Transverse colon (tissue), 4 donors: ENCODE data around the gene SORCS3. TPM values are rescaled to one million over a fixed set of nuclear protein-coding genes. Genes with fewer than 3 reads are reported as not detected.

ENCODE experiments used
- DNase-seq: peaks from one replicate; pipeline ENCODE4 v3.0.0-alpha.2; 2019
- H3K27ac ChIP-seq, 4 donors: fragments of 200-600 bp; sonication (generic); 2 replicates each; pipeline ENCODE4 v1.5.1; 2016 to 2018; ENCODE audit warnings: inconsistent platforms in 4 of 4
- H3K27me3 ChIP-seq: fragments of 200-600 bp; sonication (generic); 2 replicates; pipeline ENCODE4 v1.5.1; 2017; ENCODE audit warnings: inconsistent platforms
- H3K36me3 ChIP-seq, 4 donors: fragments of 200-600 bp; sonication (generic); 2 replicates each; pipeline ENCODE4 v1.5.1; 2017 to 2019; ENCODE audit warnings: inconsistent platforms in 4 of 4
- H3K4me1 ChIP-seq, 4 donors: fragments of 200-600 bp; sonication (generic); 2 replicates each; pipeline ENCODE4 v1.5.1; 2017 to 2020; ENCODE audit warnings: inconsistent platforms in 4 of 4
- H3K4me3 ChIP-seq, 4 donors: fragments of 200-600 bp; sonication (generic); 1 replicate in 1 of 4; 2 replicates in 3 of 4; pipeline versions ENCODE4 v1.5.1 to v1.6.1; 2017 to 2019; ENCODE audit warnings: inconsistent platforms in 4 of 4
- H3K9me3 ChIP-seq, 2 donors: fragments of 200-600 bp; sonication (generic); 2 replicates each; pipeline ENCODE4 v1.5.1; 2017 to 2019; ENCODE audit warnings: inconsistent platforms in 2 of 2
- EP300 ChIP-seq: sonication (generic); formaldehyde crosslinking; IDR thresholded peaks from one replicate; pipeline ENCODE4 v1.6.1; 2017; ENCODE audit warnings: antibody characterized with exemption, low read depth
- POLR2A ChIP-seq: fragments of 450-650 bp; IDR thresholded peaks from one replicate; pipeline ENCODE4 v1.6.1; 2016; ENCODE audit warnings: antibody characterized with exemption, mild to moderate bottlenecking, moderate library complexity
- POLR2AphosphoS5 ChIP-seq, 3 donors: sonication (generic); formaldehyde crosslinking; IDR thresholded peaks; one replicate each; pipeline ENCODE4 v1.6.1; 2016; ENCODE audit warnings: antibody characterized with exemption in 3 of 3
- WGBS, 2 donors: methylation state at CpG; one replicate each; pipeline ENCODE4 v1.1.5; 2018; ENCODE audit warnings: low coverage in 1 of 2; 5-methylcytosine and 5-hydroxymethylcytosine counted together
- in situ Hi-C, 4 donors: fragments of 200-750 bp; cut with MboI; loops; one replicate each; pipeline versions ENCODE4 v1.15.0 to v1.15.1; 2017; ENCODE audit warnings: low sequenced_read_pairs in 3 of 4, low pct_ligation_motif_present in 1 of 4, low pct_unique_long_range_greater_than_20kb in 1 of 4
- intact Hi-C: fragments of 100-400 bp; cut with DNase I; formaldehyde crosslinking; loops from one replicate; pipeline ENCODE4 v1.15.1; 2023; ENCODE audit warnings: low total_unique reads
- total RNA-seq, 4 donors: library from RNA; depleted of rRNA; stranded (reverse); fragments of >200 nt; gene quantifications; one replicate each; pipeline ENCODE4 v1.1.0, GENCODE V29; 2016
- TF ChIP-seq, protein P1 (sequence below), 5 experiments: fragments of 200-600 bp in 3 of 5; fragments of 450-650 bp in 2 of 5; sonication (generic) in 3 of 5; IDR thresholded peaks; 1 replicate in 2 of 5; 2 replicates in 3 of 5; pipeline ENCODE4 v1.5.1; 2016 to 2017; ENCODE audit warnings: antibody characterized with exemption in 5 of 5, inconsistent platforms in 3 of 5, mild to moderate bottlenecking in 2 of 5, moderate library complexity in 1 of 5

SORCS3 gene
- total RNA-seq, 4 donors from 2014 or later, result 0.14 to 0.32 TPM; not detected in 2

DNA sequence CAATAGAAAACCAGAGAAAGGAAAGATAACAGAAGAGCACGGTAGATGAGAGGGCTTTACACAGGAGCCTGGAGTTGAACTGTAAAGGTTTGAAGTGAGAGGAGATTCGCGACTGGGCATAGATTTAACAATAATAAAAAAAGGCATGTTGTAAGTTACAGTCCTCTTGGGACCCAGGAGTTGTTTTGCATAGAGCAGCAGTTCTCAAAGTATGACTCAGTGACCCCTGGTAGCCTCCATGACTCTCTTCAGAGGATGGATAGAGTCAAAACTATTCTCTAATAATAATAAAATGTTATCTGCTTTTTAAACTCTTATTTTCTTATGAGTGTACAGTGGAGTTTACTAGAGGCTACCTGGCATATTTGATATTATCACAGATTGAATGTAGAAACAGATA is 262.3 kb downstream of the SORCS3 start:
- intact Hi-C loops (no loop called here), in situ Hi-C loops (no loop called here)
- Histone ChIP-seq H3K4me1 (no peaks in the 10 kb centered on the region), H3K27me3 (no peaks in the 10 kb centered on the region), H3K36me3 (no peaks in the 10 kb centered on the region), H3K9me3 (no peaks in the 10 kb centered on the region), H3K4me3 (no peak overlapping the region), H3K27ac (no peak overlapping the region)
- DNase-seq, result no peak
- WGBS, 2 donors, result 62 to 73% methylated on average over 3 of the region's 3 CpGs
- TF ChIP-seq, protein P1, sequence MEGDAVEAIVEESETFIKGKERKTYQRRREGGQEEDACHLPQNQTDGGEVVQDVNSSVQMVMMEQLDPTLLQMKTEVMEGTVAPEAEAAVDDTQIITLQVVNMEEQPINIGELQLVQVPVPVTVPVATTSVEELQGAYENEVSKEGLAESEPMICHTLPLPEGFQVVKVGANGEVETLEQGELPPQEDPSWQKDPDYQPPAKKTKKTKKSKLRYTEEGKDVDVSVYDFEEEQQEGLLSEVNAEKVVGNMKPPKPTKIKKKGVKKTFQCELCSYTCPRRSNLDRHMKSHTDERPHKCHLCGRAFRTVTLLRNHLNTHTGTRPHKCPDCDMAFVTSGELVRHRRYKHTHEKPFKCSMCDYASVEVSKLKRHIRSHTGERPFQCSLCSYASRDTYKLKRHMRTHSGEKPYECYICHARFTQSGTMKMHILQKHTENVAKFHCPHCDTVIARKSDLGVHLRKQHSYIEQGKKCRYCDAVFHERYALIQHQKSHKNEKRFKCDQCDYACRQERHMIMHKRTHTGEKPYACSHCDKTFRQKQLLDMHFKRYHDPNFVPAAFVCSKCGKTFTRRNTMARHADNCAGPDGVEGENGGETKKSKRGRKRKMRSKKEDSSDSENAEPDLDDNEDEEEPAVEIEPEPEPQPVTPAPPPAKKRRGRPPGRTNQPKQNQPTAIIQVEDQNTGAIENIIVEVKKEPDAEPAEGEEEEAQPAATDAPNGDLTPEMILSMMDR (IDR thresholded peaks at IDR 0.05), result no peak
- TF ChIP-seq POLR2A (no peak), POLR2AphosphoS5 (IDR thresholded peaks at IDR 0.05) (no peak), EP300 (no peak)

DNA sequence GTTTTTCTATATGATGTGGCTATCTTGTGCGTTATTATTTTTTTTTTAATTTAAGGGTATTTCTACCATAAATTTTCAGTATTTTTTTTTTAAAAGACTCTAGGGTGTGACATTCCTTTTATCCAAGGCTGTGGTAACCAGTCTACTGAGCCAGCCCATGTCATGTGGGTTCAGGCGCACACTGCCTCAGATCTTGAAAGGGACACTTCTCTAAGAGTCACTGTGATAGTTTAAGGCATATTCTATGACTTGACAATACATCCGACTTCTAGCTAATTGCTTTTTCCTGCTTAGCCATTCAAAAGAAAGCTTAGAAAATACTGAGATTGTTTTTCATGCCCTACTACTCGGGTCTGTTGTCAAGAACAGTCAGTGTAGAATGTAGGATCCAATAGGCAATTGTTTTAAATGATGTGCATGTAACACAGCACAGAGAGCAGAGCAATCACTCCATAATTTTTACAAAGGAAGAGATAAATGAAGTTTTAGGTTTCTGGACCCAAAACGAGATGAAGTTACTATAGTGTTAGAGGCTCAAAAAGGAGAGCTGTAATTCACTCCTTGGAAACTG is 263.7 kb downstream of the SORCS3 start:
- WGBS, 2 donors, result 62 to 69% methylated on average over 5 of the region's 5 CpGs
- TF ChIP-seq, protein P1 (IDR thresholded peaks at IDR 0.05), result no peak
- H3K4me3 ChIP-seq, result no peak overlapping the region
- H3K27me3 ChIP-seq, result no peaks in the 10 kb centered on the region
- H3K36me3 ChIP-seq, result no peaks in the 10 kb centered on the region
- DNase-seq, result no peak
- H3K27ac ChIP-seq, result no peak overlapping the region
- H3K9me3 ChIP-seq, result no peaks in the 10 kb centered on the region
- in situ Hi-C loops, result no loop called here
- intact Hi-C loops, result loop anchor here (5.0 kb wide), 1 partner anchor 1802 kb away; no protein-coding TSS in a partner anchor
- H3K4me1 ChIP-seq, result no peaks in the 10 kb centered on the region

- WGBS, 2 donors, result 48 to 65% methylated on average over 2 to 3 of the region's 3 CpGs
- intact Hi-C loops (loop anchor here (5.0 kb wide), 1 partner anchor 1801 kb away; no protein-coding TSS in a partner anchor), in situ Hi-C loops (no loop called here)
- TF ChIP-seq POLR2AphosphoS5 (IDR thresholded peaks at IDR 0.05), result no peak
- TF ChIP-seq POLR2A, result no peak
- TF ChIP-seq, protein P1 (IDR thresholded peaks at IDR 0.05), result no peak
- no peak for TF ChIP-seq EP300
- no peak overlapping the region for H3K4me3 ChIP-seq
- no peaks in the 10 kb centered on the region for H3K27me3 ChIP-seq
- DNase-seq, result no peak
- H3K4me1 ChIP-seq, result no peaks in the 10 kb centered on the region
- no peaks in the 10 kb centered on the region for H3K9me3 ChIP-seq
- H3K27ac ChIP-seq, result no peak overlapping the region
- H3K36me3 ChIP-seq, result no peaks in the 10 kb centered on the region
Observed at GRCh38 chr10:104906112-104906511, 265.0 kb downstream of the SORCS3 start.

DNA sequence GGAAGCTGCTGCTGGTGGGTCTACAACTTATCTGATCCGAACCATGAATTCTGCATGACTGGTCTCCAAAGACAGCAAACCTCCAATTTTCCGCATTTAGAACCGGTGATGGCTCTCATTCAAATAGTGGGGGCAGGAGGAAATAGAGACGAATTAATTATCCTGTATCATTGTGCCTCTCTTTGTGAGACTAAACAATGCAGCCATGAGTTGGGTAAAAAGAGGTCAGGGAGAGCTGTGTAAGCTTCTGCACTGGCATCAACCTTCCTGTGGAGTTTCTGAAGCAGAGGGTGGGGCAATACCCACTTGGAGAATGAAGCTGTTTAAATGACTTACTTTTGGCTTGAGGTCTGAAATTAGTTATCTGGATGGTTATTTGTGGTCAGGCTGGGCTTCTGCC is 266.4 kb downstream of the SORCS3 start:
- in situ Hi-C loops (no loop called here), intact Hi-C loops (loop anchor here (5.0 kb wide), 1 partner anchor 1800 kb away; no protein-coding TSS in a partner anchor)
- no peaks in the 10 kb centered on the region for H3K9me3 ChIP-seq

More for the DNA sequence above, 266.4 kb downstream of the SORCS3 start:
- no peak for DNase-seq
- Histone ChIP-seq H3K4me3 (no peak overlapping the region), H3K27me3 (no peaks in the 10 kb centered on the region), H3K4me1 (no peaks in the 10 kb centered on the region), H3K36me3 (no peaks in the 10 kb centered on the region), H3K27ac (no peak overlapping the region)
- TF ChIP-seq, protein P1 (IDR thresholded peaks at IDR 0.05), result no peak
- TF ChIP-seq EP300, result no peak
- TF ChIP-seq POLR2AphosphoS5 (IDR thresholded peaks at IDR 0.05), result no peak
- no peak for TF ChIP-seq POLR2A
- 71 to 91% methylated on average over 4 of the region's 4 CpGs for WGBS, 2 donors
